HG03442 (cell line): ENCODE results near the gene SPOP.

Experiments used
- ATAC-seq: cut with Tn5 transposase; IDR thresholded peaks from one replicate; pipeline ENCODE4 v1.9.1; 2021; ENCODE audit warnings: mild to moderate bottlenecking, moderate library complexity; ENCODE audit not compliant: unreplicated experiment

The SPOP gene

GRCh38 chr17:49618028-49618611, 59.8 kb downstream of the SPOP start:
- ATAC-seq = no peak

- no peak for ATAC-seq
Observed at GRCh38 chr17:49616601-49617131, 61.2 kb downstream of the SPOP start.

GRCh38 chr17:49616086-49616485, 61.8 kb downstream of the SPOP start:
- no peak for ATAC-seq

GRCh38 chr17:49613182-49613800, 64.6 kb downstream of the SPOP start:
- ATAC-seq = no peak

GRCh38 chr17:49612726-49613125, 65.2 kb downstream of the SPOP start:
- no peak for ATAC-seq

- ATAC-seq = no peak
Observed at GRCh38 chr17:49610883-49611584, 66.9 kb downstream of the SPOP start.

- ATAC-seq = no peak
Observed at GRCh38 chr17:49604314-49604869, 73.5 kb downstream of the SPOP start.

GRCh38 chr17:49603720-49604119, 74.2 kb downstream of the SPOP start:
- ATAC-seq = no peak

- no peak for ATAC-seq
Observed at GRCh38 chr17:49603238-49603637, 74.7 kb downstream of the SPOP start.

GRCh38 chr17:49602783-49603182, 75.1 kb downstream of the SPOP start:
- ATAC-seq = no peak

- no peak for ATAC-seq
Observed at GRCh38 chr17:49600949-49601348, 76.9 kb downstream of the SPOP start.

- ATAC-seq = no peak
Observed at GRCh38 chr17:49598918-49599317, 79.0 kb downstream of the SPOP start.

GRCh38 chr17:49597928-49598655, 79.8 kb downstream of the SPOP start:
- ATAC-seq = no peak

GRCh38 chr17:49597436-49597835, 80.5 kb downstream of the SPOP start:
- ATAC-seq = no peak

GRCh38 chr17:49596613-49597244, 81.2 kb downstream of the SPOP start:
- no peak for ATAC-seq

- ATAC-seq = no peak
Observed at GRCh38 chr17:49595980-49596379, 81.9 kb downstream of the SPOP start.

GRCh38 chr17:49595328-49595727, 82.6 kb downstream of the SPOP start:
- ATAC-seq = no peak

- ATAC-seq = no peak
Observed at GRCh38 chr17:49592263-49592662, 85.6 kb downstream of the SPOP start.

- no peak for ATAC-seq
Observed at GRCh38 chr17:49590874-49591273, 87.0 kb downstream of the SPOP start.

GRCh38 chr17:49589577-49589927, 88.3 kb downstream of the SPOP start:
- ATAC-seq = no peak
